ENCODE measurements around the gene ZBTB38. TPM values are rescaled to one million over a fixed set of nuclear protein-coding genes. Genes with fewer than 3 reads are reported as not detected.

The ZBTB38 gene
- total RNA-seq, 1 experiment from 2014 or later = 12.3 TPM

- TF ChIP-seq USF1 (CRISPR knock-in tag; IDR thresholded peaks at IDR 0.05) (no peak), ZBTB43 (CRISPR knock-in tag; IDR thresholded peaks at IDR 0.05) (no peak), NFYB (CRISPR knock-in tag; conservative IDR thresholded peaks at IDR 0.05; ENCODE audit: low read depth) (no peak), ZNF396 (CRISPR knock-in tag; IDR thresholded peaks at IDR 0.05; ENCODE audit: borderline replicate concordance) (no peak), AR (CRISPR knock-in tag; IDR thresholded peaks at IDR 0.05) (no peak), CBFB (CRISPR knock-in tag; IDR thresholded peaks at IDR 0.05; ENCODE audit: low read depth) (no peak), TEAD1 (CRISPR knock-in tag; IDR thresholded peaks at IDR 0.05) (no peak)
Observed at GRCh38 chr3:141385406-141386125, 17.3 kb downstream of the ZBTB38 start (continued).

- H3K27ac Mint-ChIP-seq = no peak overlapping the region
- DNase-seq (ENCODE audit: low spot score) (no peak), ATAC-seq (no peak)
- no peaks in the 10 kb centered on the region for H3K36me3 Mint-ChIP-seq
- no peaks in the 10 kb centered on the region for H3K27me3 Mint-ChIP-seq (ENCODE audit: low read depth)
- TF ChIP-seq JAZF1 (CRISPR knock-in tag; IDR thresholded peaks at IDR 0.05) = no peak
- TF ChIP-seq ZNF121 (CRISPR knock-in tag; IDR thresholded peaks at IDR 0.05) = no peak
- TF ChIP-seq FOXJ3 (CRISPR knock-in tag; IDR thresholded peaks at IDR 0.05; ENCODE audit: borderline replicate concordance) = no peak
- no peak for TF ChIP-seq ZNF281 (CRISPR knock-in tag; IDR thresholded peaks at IDR 0.05)
- TF ChIP-seq MXD4 (CRISPR knock-in tag; IDR thresholded peaks at IDR 0.05; ENCODE audit: borderline replicate concordance) = no peak
- no peak for TF ChIP-seq E2F4 (CRISPR knock-in tag; IDR thresholded peaks at IDR 0.05; ENCODE audit: borderline replicate concordance, low read depth)
- TF ChIP-seq ZNF232 (CRISPR knock-in tag; IDR thresholded peaks at IDR 0.05) = no peak
- no peak for TF ChIP-seq SOX15 (CRISPR knock-in tag; IDR thresholded peaks at IDR 0.05)
- TF ChIP-seq FOXP1 (CRISPR knock-in tag; IDR thresholded peaks at IDR 0.05; ENCODE audit: borderline replicate concordance) = no peak
- no peak for TF ChIP-seq NFATC4 (CRISPR knock-in tag; IDR thresholded peaks at IDR 0.05)
- no peak for TF ChIP-seq NFE2L1 (CRISPR knock-in tag; IDR thresholded peaks at IDR 0.05)
- no peak for TF ChIP-seq PRRX2 (CRISPR knock-in tag; IDR thresholded peaks at IDR 0.05)
- TF ChIP-seq ZBTB43 (CRISPR knock-in tag; IDR thresholded peaks at IDR 0.05) = no peak
- no peak for TF ChIP-seq STAT6 (CRISPR knock-in tag; conservative IDR thresholded peaks at IDR 0.05; ENCODE audit: low read depth)
- TF ChIP-seq ESRRA (CRISPR knock-in tag; IDR thresholded peaks at IDR 0.05; ENCODE audit: borderline replicate concordance) = no peak
- TF ChIP-seq CBFB (CRISPR knock-in tag; IDR thresholded peaks at IDR 0.05; ENCODE audit: low read depth) = no peak
- no peak for TF ChIP-seq NR1H2 (CRISPR knock-in tag; IDR thresholded peaks at IDR 0.05)
- H3K4me3 Mint-ChIP-seq = no peak overlapping the region
- ChIA-PET POLR2A (no interaction called here), CTCF (interaction anchor here (0.6 to 3.4 kb wide), 5 partner anchors 52 to 81 kb away, joined by 3 to 11 read pairs (median 4); no protein-coding TSS in a partner anchor)
- H3K9me3 Mint-ChIP-seq = no peaks in the 10 kb centered on the region
- peaks cover 39% of the 10 kb centered on the region for H3K4me1 Mint-ChIP-seq
Observed at GRCh38 chr3:141386126-141386488, 17.8 kb downstream of the ZBTB38 start.
